ENCODE data around the gene PBRM1.

The PBRM1 gene

DNA sequence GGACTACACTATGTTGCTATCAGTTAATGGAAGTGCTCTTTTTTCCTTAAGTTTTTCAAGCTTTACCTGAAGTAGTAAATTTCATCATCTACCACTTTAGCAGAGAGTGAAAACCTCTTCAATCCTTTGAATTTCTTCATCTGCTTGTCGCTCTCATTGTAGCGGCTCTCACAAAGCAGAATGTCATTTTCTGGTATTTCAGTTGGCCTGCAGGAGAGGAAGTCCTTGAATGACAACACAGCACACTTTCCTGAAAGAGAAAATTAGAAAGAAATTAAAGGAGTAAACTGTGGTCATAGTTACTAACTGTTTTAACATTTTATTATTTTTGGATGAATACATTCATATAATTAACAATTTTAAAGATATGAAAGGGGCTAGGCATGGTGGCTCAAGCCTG lies 121.7 kb downstream of the PBRM1 start:
- no peak for DNase-seq

DNA sequence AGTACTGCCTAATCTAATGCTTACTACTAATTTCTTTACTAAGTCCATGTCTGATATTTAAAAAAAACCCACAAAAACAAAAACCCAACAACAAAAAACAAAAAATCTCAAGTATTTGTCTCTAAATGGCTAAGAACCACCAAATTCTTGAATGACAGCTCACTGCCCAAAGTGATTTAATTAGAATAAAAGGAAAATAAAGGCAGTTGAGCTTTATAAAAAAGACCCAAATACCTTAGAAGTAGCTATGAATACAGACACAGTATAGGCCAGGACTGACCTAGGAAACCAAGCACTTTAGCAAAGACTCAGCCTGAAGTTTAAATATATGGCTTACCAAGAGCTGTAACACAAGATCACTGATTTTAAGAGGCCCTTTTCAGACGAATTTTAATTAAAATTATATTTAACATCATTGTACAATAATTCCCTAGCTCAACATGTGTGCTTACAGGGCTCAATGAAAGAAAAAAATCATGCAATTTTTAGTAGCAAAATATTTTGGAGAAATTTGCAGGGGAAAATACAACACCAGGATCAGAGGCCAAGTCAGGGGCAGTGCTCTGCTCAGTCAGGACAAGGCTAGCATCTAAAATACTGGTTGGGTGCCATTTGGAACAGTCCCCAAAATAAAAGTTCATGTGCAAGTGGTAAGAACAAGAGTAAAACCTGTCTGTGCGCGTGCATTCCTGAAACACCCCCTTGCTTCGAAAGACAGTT lies 124.5 kb downstream of the PBRM1 start:
- DNase-seq, result no peak

DNA sequence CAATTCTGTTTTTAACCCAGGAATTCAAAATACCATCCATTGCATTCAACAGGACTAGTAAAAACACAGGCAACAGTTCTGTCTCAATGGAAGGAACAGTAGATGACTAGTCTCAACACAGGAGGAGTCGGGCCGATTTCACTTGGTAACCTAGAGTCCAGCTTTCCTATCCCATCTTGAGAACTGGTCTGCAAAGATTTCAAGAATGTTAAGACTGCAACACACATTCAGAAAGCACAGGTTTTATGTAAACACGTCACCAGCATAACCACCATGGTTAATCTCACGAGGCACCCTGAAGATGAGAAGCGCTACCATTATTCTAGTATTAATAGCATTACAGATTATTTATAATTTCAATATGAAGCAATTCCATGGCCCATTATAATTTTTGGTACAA lies 127.3 kb downstream of the PBRM1 start:
- DNase-seq, result no peak

DNA sequence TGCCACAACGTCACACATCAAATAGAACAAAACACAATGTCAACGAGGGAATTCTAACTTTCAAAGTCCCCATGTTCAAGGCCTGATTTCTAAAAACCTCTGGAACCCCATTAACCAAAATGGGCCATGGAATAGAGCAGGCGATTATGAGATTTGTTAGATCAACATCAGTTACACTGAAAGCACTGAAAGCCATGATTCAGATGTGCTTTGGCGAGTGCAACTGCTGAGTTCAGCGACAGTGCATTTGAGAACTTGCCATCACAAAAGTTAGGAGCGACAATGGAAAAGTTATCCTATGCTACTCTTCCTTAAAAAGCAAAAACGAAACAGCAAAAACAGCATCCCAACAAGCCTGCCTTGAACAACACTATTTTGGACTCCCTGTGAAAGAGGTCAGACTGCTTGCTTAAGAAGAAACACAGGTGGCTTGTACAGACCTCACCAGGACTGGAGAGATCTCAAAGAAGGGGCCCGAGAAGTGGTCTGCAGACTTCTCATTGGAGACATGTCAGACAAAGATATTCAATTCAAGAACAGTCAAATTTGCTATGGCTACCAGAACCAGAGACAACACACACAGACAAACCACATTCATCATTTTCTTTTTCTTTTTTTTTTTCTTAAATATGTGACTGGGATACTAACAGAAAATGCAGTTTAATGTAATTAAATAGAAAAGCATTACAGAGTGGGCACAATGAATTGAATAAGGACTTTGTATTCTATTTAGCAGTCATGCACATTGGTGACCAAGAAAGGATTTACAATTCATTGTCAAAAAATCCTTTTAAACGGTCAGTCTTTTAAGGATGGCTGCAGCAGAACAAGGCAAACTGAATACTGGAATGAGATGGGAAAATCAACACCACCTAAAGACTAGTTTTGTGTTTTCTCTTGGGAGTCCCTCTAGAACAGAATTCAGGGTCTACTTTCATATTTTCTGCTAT lies 128.4 kb downstream of the PBRM1 start:
- DNase-seq, result no peak

DNA sequence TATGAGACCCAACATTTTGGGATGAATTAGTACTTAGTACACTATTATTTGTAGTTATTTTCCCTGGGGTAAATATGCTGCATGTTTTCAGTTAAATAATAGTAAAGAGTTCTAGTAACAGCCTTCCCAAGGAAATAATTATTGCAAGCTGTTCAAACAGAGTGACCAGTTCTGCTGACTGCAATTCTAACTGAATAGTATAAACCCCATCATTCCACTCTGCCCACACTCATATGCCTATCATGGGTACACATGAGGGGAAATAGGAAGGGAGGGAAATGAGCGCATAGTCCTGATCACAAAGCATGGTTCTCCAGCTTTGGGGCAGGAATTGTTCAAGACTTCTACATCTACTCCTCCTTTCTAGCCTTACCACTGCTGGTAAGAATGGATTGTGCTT lies 130.7 kb downstream of the PBRM1 start:
- DNase-seq, result no peak

DNA sequence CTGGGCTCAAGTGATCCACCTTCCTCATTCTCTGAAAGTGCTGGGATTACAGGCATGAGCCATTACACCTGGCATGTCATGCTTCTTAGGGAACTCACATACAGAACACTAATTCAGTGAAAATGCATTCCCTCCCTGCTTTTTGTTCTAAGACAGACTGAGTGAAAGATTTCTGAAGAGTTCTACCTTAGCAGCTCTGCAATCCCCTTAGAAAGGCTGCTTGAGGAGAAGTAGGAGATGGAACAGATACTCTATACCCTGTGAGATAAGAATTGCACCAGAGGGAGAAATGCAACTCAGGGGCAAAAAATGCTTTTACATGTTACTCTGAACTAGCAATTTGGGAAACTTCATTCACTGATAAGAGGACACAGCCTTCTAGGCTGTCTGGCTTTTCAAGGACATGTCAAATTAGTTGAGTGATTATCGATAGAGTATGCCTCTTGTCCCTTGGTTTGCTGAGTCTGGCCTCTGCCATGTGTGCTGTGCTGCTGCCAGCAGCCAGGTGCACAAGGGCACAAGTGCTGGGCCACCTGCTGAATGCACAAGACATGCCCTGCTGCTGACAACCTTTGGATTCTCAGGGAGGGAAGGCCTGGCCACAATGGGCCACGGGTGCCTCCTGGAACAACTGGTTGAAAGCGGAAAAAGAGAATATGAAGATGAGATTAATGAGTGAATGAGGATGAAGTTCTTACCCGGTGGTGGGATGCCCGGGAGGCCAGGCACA lies 131.5 kb downstream of the PBRM1 start:
- no peak for DNase-seq

DNA sequence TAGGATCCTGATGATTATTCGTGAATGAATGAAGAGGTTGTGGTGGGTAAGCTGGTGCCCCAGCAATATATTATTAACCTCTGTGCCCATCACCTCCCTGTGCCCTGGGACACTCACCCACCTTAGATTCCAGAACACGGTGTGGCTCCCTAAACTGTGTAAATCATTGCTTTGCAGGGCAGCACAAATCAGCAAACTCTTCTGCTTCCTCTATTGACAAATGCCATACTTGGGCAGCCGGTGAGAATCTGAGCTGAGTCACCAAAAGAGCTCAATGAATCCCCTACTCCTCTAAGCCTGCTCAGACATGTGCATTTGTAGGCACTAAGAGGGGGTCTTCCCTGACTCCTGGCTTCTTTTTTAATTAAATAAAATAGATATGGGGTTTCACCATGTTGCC lies 133.6 kb downstream of the PBRM1 start:
- no peak for DNase-seq

DNA sequence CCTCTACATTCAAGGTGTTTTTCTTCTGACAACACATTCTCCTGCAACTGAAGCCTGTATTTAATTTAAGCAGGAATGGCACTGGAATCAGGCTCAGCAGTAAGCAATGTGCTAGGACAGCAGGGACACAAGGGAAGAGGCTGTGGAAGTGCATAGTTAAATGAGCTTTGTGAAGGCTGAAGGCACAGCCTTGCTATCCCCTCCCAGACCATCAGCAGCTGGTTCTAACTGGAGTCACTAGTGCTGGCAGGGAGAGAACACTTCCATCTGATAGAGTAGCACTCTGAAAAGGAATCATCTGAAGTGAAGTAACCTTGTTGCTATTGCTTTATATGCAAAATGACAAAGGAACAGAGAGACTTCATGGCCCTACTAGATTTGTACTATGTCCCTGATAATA lies 134.6 kb downstream of the PBRM1 start:
- no peak for DNase-seq

DNA sequence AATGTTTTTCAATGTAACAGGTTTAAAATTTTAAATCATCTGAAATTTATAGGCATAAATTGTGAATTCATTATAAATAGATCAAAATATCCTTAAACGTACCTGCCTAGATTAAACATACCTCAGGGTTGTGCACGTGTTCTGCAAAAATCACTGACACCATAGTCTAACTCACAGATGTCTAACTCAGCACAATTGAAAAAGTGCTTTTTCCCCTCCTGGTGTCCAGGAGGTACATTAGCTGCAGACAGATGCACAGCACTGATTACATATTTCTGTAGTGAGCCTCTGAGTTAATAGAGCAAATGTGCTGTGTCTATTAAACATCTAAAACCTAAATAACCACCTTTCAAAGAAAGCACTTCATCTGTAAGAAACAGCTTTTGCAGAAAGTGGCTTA lies 138.6 kb downstream of the PBRM1 start:
- no peak for DNase-seq

DNA sequence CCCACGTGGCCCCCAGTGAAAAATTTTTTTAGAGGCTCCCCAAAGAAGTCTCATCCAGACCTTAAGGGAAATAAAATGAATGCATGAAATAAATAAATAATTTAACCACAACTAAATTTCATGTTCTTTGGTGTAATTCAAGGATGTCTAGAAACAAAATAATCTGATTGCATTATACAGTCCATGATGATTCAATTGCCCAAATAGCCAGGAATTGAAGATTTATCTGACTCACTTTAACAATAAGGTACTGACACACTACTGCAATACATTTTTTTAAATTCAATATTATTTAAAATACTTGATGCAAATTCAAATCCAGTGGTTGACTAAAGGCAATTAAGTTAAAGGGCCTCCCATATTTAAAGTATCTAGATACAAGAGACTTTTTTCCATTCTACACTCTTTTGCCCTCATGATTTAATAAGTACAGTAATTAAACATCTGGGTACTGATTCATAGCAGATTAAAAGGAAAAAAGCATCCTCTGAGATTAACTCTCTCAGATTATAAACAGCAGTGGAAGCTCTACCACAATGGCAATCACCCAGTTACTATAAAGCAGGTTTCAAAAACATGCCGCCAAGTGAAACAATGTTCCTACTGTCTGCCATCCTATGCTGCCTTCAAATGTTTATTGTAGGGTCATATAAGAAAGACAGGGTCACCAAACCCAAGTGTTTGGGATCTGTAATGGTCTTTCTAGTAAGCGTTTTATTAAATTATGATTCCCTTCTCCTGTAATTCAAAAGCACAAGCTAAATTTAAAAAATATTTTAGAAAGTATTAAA lies 139.4 kb downstream of the PBRM1 start:
- DNase-seq, result no peak

DNA sequence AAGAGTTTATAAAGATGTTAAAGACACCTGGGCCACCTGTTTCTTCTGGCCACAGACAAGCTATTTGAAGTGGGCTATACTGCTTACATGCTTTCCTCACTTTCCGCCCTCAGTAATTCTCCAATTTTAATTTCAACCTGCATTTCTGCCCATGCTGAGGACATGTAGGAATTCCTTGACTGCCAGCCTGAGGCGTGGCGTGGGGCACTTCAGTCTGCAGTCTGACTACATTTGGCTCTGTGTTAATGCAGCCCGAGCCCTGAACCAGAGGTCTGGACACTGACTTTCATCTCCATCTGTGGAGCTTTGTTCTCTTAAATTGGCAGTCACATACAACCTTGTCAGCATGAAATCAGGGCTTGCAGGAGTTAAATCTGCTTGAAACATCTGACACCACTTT lies 140.8 kb downstream of the PBRM1 start:
- DNase-seq, result no peak

DNA sequence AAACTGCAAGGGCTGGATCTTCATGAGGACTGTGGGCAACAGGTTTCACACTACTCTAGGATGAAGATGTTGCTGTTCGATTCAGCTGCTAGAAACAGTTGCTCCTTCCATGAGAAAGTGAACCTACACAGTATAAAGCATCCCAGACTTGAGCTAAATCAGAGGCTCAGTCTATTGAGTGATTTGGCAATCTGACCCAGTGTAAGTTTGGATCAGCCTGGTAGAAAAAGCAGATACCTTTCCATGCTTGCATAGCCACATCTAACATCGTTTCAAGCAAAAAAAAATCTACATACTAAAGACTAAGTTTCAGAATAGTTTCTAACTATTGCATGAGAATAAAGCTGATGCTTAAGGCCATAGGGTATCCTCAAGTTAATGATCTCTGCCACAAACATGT lies 144.7 kb downstream of the PBRM1 start:
- DNase-seq, result no peak

DNA sequence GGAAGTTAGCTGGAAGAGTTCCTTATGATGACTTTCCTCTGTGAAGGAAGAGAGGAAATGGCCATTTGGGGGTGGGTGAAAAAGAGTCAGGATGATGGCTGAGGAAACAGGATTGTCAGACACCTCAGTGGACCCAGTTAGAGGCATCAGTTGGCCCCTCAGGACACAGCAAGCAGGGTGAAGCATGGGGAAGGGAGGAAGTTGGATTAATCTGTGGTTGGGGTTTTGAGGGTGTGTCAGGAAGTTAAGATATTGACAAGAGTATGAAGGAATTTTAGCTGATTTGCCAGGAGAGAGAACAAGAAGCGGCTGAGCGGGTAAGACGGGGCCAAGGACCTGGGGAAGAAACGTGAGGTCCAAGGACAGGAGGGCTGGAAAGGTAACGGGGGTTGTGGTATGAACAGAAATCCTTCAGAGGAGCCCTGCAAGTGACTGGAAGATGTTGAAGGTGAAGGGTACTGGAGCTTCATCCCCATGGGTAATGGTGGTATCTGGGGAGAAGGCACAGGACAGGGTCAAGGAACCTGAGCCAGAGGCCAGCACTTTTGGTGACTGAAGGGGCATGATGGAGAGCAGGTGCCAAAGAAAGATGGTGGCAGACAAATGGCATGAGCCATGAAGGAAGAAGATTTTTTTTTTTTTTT lies 146.6 kb downstream of the PBRM1 start:
- no peak for DNase-seq

DNA sequence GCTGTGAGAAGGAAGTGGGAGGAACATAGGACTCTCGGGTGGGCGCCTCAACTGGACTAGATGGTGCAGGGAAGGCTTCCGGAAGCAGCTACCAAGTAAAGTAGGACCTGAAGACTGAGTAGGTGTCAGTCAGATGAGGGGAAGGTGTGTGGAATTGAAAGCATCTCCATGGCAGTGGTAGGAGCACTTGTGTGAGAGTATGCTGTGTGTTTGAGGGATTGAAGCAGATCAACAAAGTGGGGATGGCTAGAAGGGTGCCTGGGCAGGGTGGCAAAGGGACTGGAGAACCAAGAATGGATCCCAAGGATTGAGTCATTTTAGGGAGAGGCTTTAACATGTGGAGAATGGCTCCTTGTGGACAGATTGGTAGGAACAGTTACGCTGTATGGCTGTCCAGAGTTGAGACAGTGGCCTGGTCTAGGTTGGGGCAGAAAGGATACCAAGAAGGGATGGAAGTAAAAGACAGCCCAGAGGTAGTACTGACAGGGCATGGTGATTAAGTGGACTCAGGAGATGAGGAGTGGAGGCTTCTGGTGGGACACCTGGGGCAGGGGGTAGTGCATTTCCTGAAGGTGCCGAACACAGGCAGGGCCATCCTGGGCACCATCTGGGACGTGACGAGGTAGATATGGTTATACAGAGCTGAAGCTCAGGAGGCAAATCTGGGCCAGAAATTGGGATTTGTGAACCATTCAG lies 147.8 kb downstream of the PBRM1 start:
- DNase-seq, result no peak

DNA sequence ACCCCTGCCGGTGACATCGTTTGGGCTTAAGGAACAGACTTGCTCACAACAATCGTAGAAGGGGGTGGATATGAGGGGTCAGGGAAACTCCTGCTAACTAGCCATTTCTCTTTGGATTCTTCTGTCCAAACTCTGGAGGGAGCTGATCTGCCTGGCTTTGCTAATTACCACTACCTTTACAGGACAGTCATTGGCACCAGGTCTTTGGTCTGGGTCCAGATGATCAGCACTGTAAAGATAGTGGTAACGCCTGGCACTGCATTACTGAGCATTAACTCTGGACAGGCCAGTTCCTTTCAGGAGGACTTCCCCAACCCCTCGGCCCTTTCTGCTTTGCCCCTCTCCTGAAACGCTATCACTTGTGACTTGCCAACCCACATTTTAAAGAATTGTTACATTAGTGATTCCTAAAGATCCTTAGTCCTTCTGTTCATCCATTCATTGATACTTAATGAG lies 148.5 kb downstream of the PBRM1 start:
- no peak for DNase-seq

DNA sequence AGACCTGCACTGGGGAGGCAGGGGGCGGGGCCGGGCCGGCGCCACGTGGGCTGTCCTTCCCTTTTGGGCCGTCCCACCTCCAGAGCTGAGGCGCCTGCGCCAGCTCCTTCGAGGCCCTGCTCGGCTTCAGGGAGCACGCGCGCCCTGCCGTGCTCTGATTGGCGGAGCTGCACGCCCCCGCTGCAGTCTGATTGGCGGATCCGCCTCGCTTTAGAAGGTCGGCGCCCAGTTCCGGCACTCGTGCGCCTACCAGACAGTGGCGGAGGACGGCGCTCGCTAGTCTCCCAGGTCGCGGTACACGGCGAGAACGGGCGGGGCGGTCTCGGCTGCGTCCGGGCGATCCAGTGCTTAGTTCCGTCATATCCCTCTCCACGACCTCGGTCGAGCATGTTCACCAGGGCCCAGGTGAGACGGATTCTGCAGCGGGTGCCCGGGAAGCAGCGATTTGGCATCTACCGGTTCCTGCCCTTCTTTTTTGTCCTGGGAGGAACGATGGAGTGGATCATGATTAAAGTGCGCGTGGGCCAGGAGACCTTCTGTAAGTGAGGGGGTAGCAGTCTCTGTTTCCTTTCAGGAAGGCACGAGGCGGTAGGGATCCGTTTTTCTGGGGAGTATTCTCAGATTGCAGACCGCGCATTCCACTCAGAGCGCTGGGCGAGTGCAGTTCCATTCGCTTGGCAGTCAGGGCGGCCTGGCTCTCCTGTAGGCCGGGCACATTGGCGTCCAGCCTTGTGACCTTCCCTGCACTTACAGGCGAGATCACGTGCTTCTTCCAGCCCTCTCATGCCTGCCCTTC lies 149.1 kb downstream of the PBRM1 start, which contains the start of gene UQCC5:
TSS of gene UQCC5 (plus strand) at position 237 of the 796 bp plus-strand sequence. CDS start at position 388, 151 bp downstream.
- DNase-seq, result peak; percentile 96

DNA sequence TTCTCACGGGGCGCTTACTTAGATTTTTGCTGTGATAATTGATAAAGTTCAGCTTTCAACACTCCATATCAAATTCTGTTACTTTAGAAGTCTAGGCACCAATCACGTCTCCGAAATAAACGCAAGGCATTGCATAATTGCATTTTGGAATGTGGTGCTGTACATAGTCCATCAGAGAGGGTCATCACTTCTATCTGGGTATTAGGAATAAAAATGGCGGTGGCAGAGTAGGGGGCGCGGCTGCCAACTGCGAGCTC lies 149.7 kb downstream of the PBRM1 start:
- no peak for DNase-seq

DNA sequence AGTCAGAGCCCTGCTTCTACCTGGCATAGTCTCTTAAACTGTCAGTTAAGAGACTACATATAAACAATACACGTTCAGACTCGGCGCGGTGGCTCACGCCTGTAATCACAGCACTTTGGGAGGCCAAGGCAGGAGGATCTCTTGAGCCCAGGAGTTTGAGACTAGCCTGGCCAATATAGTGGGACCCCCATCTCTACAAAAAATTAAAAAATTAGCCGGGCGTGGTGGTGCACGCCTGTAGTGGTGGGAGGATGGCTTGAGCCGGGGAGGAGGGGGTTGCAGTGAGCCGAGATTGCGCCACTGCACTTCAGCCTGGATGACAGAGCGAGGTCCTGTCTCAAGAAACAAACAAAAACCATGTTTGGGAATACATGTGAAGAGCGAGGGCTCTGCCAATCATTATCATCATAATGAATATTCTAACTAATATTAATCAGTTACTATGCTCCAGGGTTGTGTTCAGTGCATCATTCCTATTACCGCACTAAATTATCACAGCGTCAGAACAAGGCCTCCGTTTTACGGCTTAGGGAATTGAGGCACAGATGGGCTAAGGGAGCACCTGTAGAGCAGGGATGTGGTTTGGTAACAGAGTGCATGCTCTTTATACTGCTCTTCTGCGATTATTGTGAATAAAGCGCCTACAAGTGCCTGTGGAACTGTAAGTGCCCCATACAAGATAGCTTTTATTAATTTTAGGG lies 150.2 kb downstream of the PBRM1 start:
- no peak for DNase-seq

DNA sequence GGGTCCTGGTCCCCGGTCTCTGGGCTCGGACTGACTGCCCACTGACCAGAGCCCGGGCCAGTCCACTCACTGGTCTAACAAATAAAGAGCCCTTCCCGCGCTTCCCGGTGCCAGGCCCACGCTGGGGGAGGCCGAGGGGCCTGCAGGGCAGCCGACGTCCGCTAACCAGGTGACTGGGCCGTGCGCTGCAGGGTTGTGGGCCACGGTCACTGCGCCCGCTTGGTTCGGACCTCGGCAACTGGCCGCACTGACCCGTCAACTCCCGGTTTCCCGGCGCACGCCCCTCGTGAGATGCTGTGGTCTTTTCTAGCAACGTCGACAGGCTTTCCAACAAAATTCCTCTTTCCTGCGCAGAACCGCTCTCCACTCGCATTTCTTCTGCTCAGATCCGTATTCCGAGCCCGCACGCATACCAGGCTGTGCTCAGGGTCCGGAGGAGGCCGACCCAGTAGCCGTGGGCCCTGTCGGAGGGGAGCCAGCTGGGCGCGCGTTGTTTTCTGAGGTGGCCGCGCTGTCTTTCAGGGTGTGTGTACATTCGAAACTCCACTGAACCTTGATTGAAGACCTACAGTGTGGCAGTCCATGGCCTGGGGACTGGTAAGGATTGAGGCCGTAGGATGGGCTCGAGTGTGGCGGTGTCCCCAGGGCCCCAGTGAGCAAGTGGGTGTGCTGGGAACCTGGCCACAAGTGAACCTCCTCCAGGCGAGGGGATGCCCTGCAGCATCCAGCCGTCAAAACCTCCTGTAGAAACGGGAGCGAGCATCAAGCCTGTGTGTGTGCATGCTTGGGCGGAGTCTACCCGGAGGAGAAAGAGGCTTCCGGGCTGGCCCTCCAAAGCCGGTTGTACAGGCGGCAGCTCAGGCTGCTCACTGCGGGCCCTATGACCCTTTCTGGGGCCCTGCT lies 151.2 kb downstream of the PBRM1 start:
- DNase-seq, result no peak

Data from amniotic stem cell (primary cell).